Ishikawa (cell line): ENCODE measurements around the gene TBL1X.

Experiments used
- CEBPB ChIP-seq: IDR thresholded peaks from 2 replicates; pipeline ENCODE4 v1.6.1; 2012
- EP300 ChIP-seq: IDR thresholded peaks from 2 replicates; pipeline ENCODE4 v1.6.1; 2012; ENCODE audit warnings: borderline replicate concordance
- FOXM1 ChIP-seq: IDR thresholded peaks from 2 replicates; pipeline ENCODE4 v1.6.1; 2012; ENCODE audit warnings: low read depth, borderline replicate concordance
- RAD21 ChIP-seq: IDR thresholded peaks from 2 replicates; pipeline ENCODE4 v1.6.1; 2012; ENCODE audit warnings: low read depth
- TEAD4 ChIP-seq: IDR thresholded peaks from 2 replicates; pipeline ENCODE4 v1.6.1; 2012
- ZBTB7A ChIP-seq: IDR thresholded peaks from 2 replicates; pipeline ENCODE4 v1.6.1; 2012; ENCODE audit warnings: low read depth
- TF ChIP-seq, protein P1 (sequence below): IDR thresholded peaks from 2 replicates; pipeline ENCODE4 v1.6.1; 2012
- TF ChIP-seq, protein P2 (sequence below): IDR thresholded peaks from 2 replicates; pipeline ENCODE4 v1.6.1; 2012
- TF ChIP-seq, protein P3 (sequence below): IDR thresholded peaks from 2 replicates; pipeline ENCODE4 v1.6.1; 2012; ENCODE audit warnings: low read depth, mild to moderate bottlenecking

DNA sequence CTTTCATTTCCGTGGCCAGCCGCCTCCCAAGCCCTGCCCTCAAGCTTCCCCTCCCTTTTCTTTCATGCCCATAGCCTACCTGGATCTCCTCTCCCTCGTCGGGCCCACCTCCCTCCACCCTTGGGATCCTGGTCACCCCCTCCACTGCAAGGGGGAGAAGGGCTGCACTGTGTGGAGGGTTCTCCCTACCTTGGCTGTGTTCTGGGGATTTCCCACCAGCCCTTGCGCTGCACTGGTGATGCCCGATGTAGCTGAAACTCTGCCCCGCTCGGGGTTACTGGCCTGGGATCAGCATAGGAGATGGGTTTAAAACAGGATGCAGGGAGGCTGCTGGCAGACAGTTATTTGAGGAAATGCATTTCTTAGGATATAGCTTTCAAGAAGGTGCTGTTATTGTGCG is 128.9 kb downstream of the TBL1X start:
- no peak for TF ChIP-seq ZBTB7A
- TF ChIP-seq RAD21: no peak
- TF ChIP-seq, protein P1, sequence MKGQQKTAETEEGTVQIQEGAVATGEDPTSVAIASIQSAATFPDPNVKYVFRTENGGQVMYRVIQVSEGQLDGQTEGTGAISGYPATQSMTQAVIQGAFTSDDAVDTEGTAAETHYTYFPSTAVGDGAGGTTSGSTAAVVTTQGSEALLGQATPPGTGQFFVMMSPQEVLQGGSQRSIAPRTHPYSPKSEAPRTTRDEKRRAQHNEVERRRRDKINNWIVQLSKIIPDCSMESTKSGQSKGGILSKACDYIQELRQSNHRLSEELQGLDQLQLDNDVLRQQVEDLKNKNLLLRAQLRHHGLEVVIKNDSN: no peak
- TF ChIP-seq, protein P2, sequence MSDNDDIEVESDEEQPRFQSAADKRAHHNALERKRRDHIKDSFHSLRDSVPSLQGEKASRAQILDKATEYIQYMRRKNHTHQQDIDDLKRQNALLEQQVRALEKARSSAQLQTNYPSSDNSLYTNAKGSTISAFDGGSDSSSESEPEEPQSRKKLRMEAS: no peak
- TF ChIP-seq, protein P3, sequence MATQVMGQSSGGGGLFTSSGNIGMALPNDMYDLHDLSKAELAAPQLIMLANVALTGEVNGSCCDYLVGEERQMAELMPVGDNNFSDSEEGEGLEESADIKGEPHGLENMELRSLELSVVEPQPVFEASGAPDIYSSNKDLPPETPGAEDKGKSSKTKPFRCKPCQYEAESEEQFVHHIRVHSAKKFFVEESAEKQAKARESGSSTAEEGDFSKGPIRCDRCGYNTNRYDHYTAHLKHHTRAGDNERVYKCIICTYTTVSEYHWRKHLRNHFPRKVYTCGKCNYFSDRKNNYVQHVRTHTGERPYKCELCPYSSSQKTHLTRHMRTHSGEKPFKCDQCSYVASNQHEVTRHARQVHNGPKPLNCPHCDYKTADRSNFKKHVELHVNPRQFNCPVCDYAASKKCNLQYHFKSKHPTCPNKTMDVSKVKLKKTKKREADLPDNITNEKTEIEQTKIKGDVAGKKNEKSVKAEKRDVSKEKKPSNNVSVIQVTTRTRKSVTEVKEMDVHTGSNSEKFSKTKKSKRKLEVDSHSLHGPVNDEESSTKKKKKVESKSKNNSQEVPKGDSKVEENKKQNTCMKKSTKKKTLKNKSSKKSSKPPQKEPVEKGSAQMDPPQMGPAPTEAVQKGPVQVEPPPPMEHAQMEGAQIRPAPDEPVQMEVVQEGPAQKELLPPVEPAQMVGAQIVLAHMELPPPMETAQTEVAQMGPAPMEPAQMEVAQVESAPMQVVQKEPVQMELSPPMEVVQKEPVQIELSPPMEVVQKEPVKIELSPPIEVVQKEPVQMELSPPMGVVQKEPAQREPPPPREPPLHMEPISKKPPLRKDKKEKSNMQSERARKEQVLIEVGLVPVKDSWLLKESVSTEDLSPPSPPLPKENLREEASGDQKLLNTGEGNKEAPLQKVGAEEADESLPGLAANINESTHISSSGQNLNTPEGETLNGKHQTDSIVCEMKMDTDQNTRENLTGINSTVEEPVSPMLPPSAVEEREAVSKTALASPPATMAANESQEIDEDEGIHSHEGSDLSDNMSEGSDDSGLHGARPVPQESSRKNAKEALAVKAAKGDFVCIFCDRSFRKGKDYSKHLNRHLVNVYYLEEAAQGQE: no peak
- TF ChIP-seq CEBPB: no peak
- no peak for TF ChIP-seq EP300
- TF ChIP-seq FOXM1: no peak
- TF ChIP-seq TEAD4: no peak
